Right atrium auricular region (tissue), 2 donors: ENCODE results near the gene PTPRK. TPM values are rescaled to one million over a fixed set of nuclear protein-coding genes. Genes with fewer than 3 reads are reported as not detected.

ENCODE experiments used
- DNase-seq: peaks from one replicate; pipeline ENCODE4 v3.0.0-alpha.2; 2019; ENCODE audit warnings: low spot score
- H3K27ac ChIP-seq, 2 donors: fragments of 200-600 bp; sonication (generic); 1 replicate in 1 of 2; 2 replicates in 1 of 2; pipeline ENCODE4 v1.5.1; 2016 to 2019
- H3K27me3 ChIP-seq, 2 donors: fragments of 200-600 bp; sonication (generic); one replicate each; pipeline versions ENCODE4 v1.5.1 to v1.6.0; 2017 to 2019
- H3K36me3 ChIP-seq: fragments of 200-600 bp; sonication (generic); one replicate; pipeline ENCODE4 v1.5.1; 2016
- H3K4me1 ChIP-seq, 2 donors: fragments of 200-600 bp; sonication (generic); one replicate each; pipeline versions ENCODE4 v1.5.1 to v1.6.0; 2017 to 2019
- H3K4me3 ChIP-seq, 2 donors: fragments of 200-600 bp; sonication (generic); 1 replicate in 1 of 2; 2 replicates in 1 of 2; pipeline ENCODE4 v1.5.1; 2017 to 2019; ENCODE audit warnings: mild to moderate bottlenecking in 1 of 2, moderate library complexity in 1 of 2
- H3K9me3 ChIP-seq, 2 donors: fragments of 200-600 bp; sonication (generic); one replicate each; pipeline ENCODE4 v1.5.1; 2019
- CTCF ChIP-seq, 2 donors: fragments of 200-600 bp; sonication (generic); IDR thresholded peaks; one replicate each; pipeline ENCODE4 v1.5.1; 2019; ENCODE audit warnings: antibody characterized with exemption in 2 of 2
- total RNA-seq, 2 donors: library from RNA; depleted of rRNA; stranded (reverse); fragments of >200 nt; gene quantifications; one replicate each; pipeline ENCODE4 v1.1.0, GENCODE V29; 2016

The PTPRK gene
- total RNA-seq, 2 donors from 2014 or later: 24.5 to 36.4 TPM

GRCh38 chr6:128483472-128484135 lies 36.8 kb downstream of the PTPRK start:
- H3K36me3 ChIP-seq: no peaks in the 10 kb centered on the region
- no peak overlapping the region for H3K4me3 ChIP-seq
- no peaks in the 10 kb centered on the region for H3K9me3 ChIP-seq
- no peak for TF ChIP-seq CTCF (IDR thresholded peaks at IDR 0.05)
- H3K4me1 ChIP-seq: peaks cover 0 to 25% of the 10 kb centered on the region in 2 donors
- DNase-seq: no peak
- no peaks in the 10 kb centered on the region for H3K27me3 ChIP-seq
- no peak overlapping the region for H3K27ac ChIP-seq

DNA sequence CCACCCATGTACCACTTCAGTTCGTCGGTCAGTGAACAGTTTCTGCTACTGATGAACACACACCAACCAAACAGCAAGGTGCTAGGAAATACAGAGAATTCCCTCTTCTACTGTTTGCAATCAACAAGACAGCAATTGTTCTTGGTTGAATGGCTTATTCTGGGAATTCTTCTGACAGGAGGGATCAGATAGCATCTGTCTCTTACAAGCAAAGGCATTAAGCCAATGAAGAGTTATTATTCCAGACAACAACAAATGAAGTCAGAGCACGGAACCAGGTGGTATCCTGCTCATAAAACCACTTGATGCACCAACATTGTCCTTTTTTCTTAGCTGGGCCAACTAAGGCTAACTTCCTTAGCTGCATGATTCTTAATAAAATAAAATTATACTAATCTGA lies 37.8 kb downstream of the PTPRK start:
- TF ChIP-seq CTCF (IDR thresholded peaks at IDR 0.05): no peak
- no peaks in the 10 kb centered on the region for H3K9me3 ChIP-seq
- DNase-seq: no peak
- H3K4me1 ChIP-seq: peaks cover 0 to 25% of the 10 kb centered on the region in 2 donors
- H3K27me3 ChIP-seq: no peaks in the 10 kb centered on the region
- H3K27ac ChIP-seq: no peak overlapping the region
- H3K4me3 ChIP-seq: no peak overlapping the region
- no peaks in the 10 kb centered on the region for H3K36me3 ChIP-seq

- no peaks in the 10 kb centered on the region for H3K27me3 ChIP-seq
- peak overlapping the region in 1 of 2 donors; percentile 25 for H3K27ac ChIP-seq
- H3K9me3 ChIP-seq: no peaks in the 10 kb centered on the region
- no peaks in the 10 kb centered on the region for H3K36me3 ChIP-seq
- no peak for TF ChIP-seq CTCF (IDR thresholded peaks at IDR 0.05)
- H3K4me3 ChIP-seq: no peak overlapping the region
- DNase-seq: no peak
- peaks cover 0 to 25% of the 10 kb centered on the region in 2 donors for H3K4me1 ChIP-seq
These were observed 40.4 kb downstream of the PTPRK start for GRCh38 chr6:128479991-128480390.

DNA sequence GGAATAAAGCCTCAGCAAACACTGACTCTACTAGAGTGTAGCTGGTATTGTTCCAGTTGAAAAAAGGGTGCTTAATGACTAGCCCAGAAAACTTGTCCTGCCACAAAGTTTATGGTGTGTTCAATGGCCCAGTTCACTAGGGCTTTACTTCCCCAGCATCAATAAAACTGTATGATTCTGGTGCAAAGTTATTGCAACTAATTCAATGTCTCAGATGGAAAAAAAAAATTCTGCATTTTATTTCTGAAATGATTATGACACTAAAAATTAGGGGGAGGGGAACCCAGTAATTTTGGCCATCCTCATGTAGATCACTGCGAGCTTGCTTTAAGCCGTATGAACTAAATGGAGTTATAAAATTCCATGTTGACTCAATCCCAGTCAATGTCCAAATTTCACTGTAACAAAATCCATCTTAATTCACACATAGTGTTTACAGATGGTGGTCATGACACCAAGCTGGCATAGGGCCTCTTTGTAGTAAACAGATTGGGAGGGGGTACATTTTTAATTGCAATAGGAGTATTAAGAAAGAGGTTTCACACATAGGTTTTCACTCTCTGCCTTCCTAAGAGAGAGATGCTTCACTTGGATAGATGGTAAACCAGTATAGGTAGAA lies 41.2 kb downstream of the PTPRK start:
- Histone ChIP-seq H3K27ac (peak overlapping the region in 1 of 2 donors; percentile 25), H3K36me3 (no peaks in the 10 kb centered on the region), H3K4me1 (peaks cover 0 to 24% of the 10 kb centered on the region in 2 donors), H3K9me3 (no peaks in the 10 kb centered on the region), H3K4me3 (no peak overlapping the region), H3K27me3 (no peaks in the 10 kb centered on the region)
- DNase-seq: no peak
- TF ChIP-seq CTCF (IDR thresholded peaks at IDR 0.05): no peak

- Histone ChIP-seq H3K27ac (no peak overlapping the region), H3K4me3 (peak overlapping the region in 1 of 2 donors; percentile 13), H3K36me3 (no peaks in the 10 kb centered on the region), H3K9me3 (no peaks in the 10 kb centered on the region), H3K27me3 (no peaks in the 10 kb centered on the region), H3K4me1 (peaks cover 0 to 20% of the 10 kb centered on the region in 2 donors)
- no peak for TF ChIP-seq CTCF (IDR thresholded peaks at IDR 0.05)
- no peak for DNase-seq
These were observed 42.0 kb downstream of the PTPRK start for GRCh38 chr6:128478230-128479047.
